IPS-15b (cell line): Measurements from ENCODE around the gene THAP5.

Experiments
- H3K27me3 ChIP-seq: one replicate; pipeline ENCODE4 v1.6.1; 2013; ENCODE audit warnings: low read length; ENCODE audit not compliant: control insufficient read depth, insufficient read depth
- H3K36me3 ChIP-seq: one replicate; pipeline ENCODE4 v1.6.1; 2013; ENCODE audit warnings: low read length; ENCODE audit not compliant: control insufficient read depth, insufficient read depth
- H3K4me1 ChIP-seq: one replicate; pipeline ENCODE4 v1.6.1; 2013; ENCODE audit warnings: mild to moderate bottlenecking, low read length; ENCODE audit not compliant: control insufficient read depth, insufficient read depth
- H3K4me3 ChIP-seq: one replicate; pipeline ENCODE4 v1.5.1; 2013; ENCODE audit warnings: low read depth, low read length
- H3K9ac ChIP-seq: one replicate; pipeline ENCODE4 v1.6.1; 2013; ENCODE audit warnings: low read depth, mild to moderate bottlenecking, low read length
- H3K9me3 ChIP-seq: one replicate; pipeline ENCODE4 v1.6.1; 2013; ENCODE audit warnings: mild to moderate bottlenecking, low read length; ENCODE audit not compliant: control insufficient read depth, insufficient read depth

THAP5 gene, protein sequence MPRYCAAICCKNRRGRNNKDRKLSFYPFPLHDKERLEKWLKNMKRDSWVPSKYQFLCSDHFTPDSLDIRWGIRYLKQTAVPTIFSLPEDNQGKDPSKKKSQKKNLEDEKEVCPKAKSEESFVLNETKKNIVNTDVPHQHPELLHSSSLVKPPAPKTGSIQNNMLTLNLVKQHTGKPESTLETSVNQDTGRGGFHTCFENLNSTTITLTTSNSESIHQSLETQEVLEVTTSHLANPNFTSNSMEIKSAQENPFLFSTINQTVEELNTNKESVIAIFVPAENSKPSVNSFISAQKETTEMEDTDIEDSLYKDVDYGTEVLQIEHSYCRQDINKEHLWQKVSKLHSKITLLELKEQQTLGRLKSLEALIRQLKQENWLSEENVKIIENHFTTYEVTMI

GRCh38 chr7:108569381-108570145, at the start of gene THAP5, which contains the start of gene DNAJB9:
THAP5 (minus strand) TSS chr7:108569706; CDS start chr7:108569569, 137 bp downstream.
DNAJB9 (plus strand) TSS chr7:108569874; CDS start chr7:108571727, 1,853 bp downstream.
- Histone ChIP-seq H3K36me3 (no peaks in the 10 kb centered on the region), H3K9me3 (no peaks in the 10 kb centered on the region), H3K9ac (peak within 1 kb of the TSS; percentile 90), H3K27me3 (no peaks in the 10 kb centered on the region), H3K4me3 (peak within 1 kb of the TSS; percentile 86), H3K4me1 (peaks cover 4% of the 10 kb centered on the region)

DNA sequence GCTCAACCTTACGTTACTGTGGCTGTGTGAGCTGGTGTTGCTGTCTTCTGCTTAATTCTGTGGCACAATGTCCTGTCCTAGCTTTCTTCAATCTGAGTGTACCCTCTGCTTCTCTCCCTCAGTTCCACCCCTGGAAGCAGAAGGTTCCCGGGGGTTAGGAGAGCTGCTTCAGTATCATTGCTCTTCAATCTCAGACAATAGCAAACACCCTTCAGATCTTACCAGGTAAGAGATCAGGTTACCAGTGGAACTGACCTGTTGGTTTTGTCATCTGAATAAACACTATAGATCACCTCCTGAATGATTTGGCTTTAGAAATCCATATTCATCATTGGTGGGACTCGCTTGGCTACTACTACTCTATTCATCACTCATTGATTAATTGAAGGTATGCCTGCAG, 48.5 kb upstream of the THAP5 start:
- Histone ChIP-seq H3K4me1 (peaks cover 7% of the 10 kb centered on the region), H3K4me3 (no peak overlapping the region), H3K9ac (no peak overlapping the region), H3K27me3 (no peaks in the 10 kb centered on the region), H3K36me3 (no peaks in the 10 kb centered on the region), H3K9me3 (no peaks in the 10 kb centered on the region)

- H3K9me3 ChIP-seq = no peaks in the 10 kb centered on the region
- no peaks in the 10 kb centered on the region for H3K36me3 ChIP-seq
- H3K9ac ChIP-seq = no peak overlapping the region
- H3K4me1 ChIP-seq = peaks cover 7% of the 10 kb centered on the region
- peak overlapping the region; percentile 24 for H3K4me3 ChIP-seq
- no peaks in the 10 kb centered on the region for H3K27me3 ChIP-seq
These were observed 45.4 kb upstream of the THAP5 start for GRCh38 chr7:108614896-108615295.

DNA sequence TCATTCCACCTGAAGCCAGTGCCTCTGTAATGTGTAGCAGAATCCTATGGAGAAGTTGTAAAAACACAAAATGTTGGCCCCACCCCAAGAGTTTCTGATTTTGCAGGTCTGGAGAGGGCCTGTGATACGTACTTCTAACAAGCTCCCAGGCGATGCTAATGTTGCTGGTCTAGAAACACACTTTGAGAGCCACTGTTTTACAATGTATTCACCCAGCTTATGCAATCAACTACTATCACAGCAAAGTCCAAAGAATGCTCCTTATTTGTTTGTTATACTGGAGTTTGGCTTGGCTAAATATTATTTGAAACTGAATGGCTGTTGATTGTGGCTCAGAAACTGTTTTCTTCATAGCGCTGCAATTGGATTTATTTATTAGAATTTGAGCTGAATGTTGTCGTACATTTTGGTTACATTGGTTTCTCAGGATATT, 44.5 kb upstream of the THAP5 start:
- peaks cover 7% of the 10 kb centered on the region for H3K4me1 ChIP-seq
- H3K9me3 ChIP-seq = no peaks in the 10 kb centered on the region
- no peaks in the 10 kb centered on the region for H3K36me3 ChIP-seq
- no peak overlapping the region for H3K4me3 ChIP-seq
- H3K9ac ChIP-seq = no peak overlapping the region
- H3K27me3 ChIP-seq = no peaks in the 10 kb centered on the region

- H3K9me3 ChIP-seq = no peaks in the 10 kb centered on the region
- H3K4me1 ChIP-seq = peaks cover 7% of the 10 kb centered on the region
- no peak overlapping the region for H3K4me3 ChIP-seq
- no peak overlapping the region for H3K9ac ChIP-seq
- no peaks in the 10 kb centered on the region for H3K36me3 ChIP-seq
- H3K27me3 ChIP-seq = no peaks in the 10 kb centered on the region
These were observed 43.8 kb upstream of the THAP5 start for GRCh38 chr7:108613147-108613948.

DNA sequence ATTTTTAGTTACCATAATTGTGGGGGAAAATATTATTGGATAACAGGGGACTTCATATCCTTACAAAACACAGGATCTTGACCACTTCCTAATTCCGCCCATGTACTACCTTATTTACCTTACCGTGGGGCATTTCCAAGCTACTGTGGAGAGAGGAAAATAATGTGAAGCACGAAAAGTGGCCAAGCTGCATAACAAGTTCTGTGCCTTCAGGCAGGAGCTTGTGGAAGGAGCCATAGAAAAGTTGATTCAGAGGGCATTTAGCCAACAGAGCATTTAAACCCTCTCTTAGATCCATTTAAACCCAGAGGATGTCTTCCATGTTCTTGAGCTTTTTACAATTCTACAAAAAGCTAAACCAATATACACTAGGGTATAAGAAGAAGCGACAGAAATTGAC, 41.8 kb upstream of the THAP5 start:
- Histone ChIP-seq H3K9ac (no peak overlapping the region), H3K4me1 (peaks cover 3% of the 10 kb centered on the region), H3K4me3 (no peak overlapping the region), H3K27me3 (no peaks in the 10 kb centered on the region), H3K36me3 (no peaks in the 10 kb centered on the region), H3K9me3 (no peaks in the 10 kb centered on the region)

DNA sequence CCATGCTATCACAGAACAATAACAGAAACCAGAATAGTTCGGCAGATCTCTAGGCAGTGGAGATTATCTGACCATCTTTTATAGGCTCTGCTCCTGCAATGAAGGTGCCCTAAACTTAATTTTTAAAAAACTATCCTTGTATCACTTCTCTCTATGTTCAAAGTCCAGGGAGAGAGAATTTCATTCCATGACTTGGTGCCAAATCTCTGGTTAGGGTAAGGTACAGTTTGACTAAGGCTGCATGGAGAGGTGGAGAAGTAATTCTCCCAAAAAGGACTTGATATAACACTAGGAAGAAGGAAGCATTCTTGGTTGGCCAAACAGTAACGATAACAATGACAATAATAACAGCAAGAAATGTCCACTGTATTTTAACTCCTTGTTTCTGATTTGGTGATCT, 40.1 kb upstream of the THAP5 start:
- Histone ChIP-seq H3K9me3 (no peaks in the 10 kb centered on the region), H3K36me3 (no peaks in the 10 kb centered on the region), H3K4me1 (peaks cover under 1% of the 10 kb centered on the region), H3K4me3 (no peak overlapping the region), H3K9ac (no peak overlapping the region), H3K27me3 (no peaks in the 10 kb centered on the region)

DNA sequence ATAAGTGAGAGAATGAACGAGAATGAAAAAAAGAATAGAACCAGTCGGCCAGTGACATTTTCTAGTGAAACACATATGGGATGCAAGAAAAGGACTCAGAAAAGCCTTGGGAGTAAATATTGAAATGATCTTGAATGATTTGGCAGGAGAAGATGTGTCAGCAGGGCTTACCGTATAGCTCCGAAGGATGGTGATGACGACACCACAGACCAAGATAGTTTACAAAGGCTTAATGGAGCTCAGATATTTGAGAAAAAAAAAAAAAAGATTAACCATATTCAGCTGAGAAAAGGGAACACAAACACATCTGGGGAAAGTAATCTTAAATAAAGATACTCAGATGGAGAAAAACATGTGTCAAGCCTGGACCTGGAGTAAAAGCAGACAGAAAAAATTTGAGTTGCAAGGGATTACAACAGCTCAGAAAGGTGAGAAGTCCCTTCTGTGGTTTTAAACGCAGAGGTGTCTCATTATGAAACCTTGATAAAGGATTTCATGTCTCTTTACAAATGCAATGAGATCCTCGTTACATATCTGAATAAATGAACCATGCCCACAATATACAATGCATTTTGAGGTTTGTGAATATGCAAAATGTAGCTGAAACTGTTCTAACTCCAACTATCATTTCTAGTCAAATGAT, 36.2 kb upstream of the THAP5 start:
- Histone ChIP-seq H3K9me3 (no peaks in the 10 kb centered on the region), H3K27me3 (no peaks in the 10 kb centered on the region), H3K4me3 (no peak overlapping the region), H3K9ac (no peak overlapping the region), H3K36me3 (no peaks in the 10 kb centered on the region), H3K4me1 (no peaks in the 10 kb centered on the region)

DNA sequence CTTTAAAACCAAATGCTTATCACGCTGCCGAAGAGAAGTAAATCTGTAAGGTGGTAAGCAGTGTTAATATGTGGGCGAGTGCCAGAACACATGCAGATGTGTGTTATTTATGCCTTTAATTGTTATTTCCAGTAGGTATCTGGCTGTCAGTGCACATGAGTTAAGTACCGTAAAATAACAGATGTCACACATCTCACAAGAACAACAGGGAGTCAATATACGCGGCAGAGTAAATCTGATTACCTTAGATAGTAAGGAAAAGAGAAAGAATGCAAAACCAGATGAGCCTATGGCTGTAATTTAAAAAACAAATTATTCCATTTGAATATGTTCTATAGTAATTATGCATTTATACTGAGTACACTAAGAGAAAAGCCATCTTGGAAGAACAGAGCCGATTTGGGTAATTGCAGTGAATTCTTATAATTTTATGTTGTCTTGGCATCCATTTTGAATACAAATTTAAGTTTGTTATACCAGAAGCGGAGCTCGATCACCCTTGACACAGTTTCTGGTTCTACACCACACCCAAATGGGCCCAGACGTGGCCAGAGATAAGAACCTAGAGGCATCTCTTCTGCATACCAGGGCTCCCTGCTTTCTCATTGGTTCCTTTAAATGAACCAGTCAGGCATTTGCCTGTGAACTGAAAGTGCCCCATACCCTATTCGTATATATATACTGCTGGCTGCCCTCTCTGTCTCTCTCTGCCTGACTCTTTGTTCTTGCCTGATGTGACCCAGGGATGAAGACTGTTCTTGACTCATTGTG, 35.0 kb upstream of the THAP5 start:
- Histone ChIP-seq H3K9ac (no peak overlapping the region), H3K4me3 (no peak overlapping the region), H3K27me3 (no peaks in the 10 kb centered on the region)

DNA sequence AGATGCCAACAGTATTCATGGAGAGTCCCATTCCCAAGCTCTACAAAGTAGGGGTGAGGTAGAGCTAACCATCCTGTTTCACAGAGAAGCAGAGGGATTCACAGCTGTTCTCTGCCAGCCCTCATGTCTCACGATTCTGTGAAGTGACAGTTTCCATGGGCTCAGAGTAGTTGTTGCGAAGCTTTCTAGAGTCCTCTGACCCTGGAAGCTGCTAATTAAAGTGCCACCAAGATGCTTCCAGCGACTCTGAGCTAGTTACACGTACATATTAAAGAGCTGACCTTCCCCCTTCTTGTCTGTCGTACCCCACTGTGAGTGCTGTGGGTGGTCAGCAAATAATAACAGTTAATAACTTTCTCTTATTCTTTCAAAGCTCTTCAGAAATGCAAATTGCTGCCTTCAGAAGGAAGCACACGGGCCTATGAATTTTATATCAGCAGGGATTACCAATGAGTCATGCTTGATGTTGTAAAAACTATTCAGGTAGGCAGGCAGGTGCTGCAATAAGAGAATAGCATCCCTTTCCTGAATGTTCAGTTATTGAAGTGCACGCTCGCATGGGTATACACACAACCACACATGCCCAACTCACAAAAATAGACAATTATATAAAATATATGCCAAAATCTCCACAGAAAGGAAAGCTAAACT, 34.3 kb upstream of the THAP5 start:
- Histone ChIP-seq H3K9ac (no peak overlapping the region), H3K4me3 (no peak overlapping the region), H3K9me3 (no peaks in the 10 kb centered on the region)

More for the DNA sequence above, 35.0 kb upstream of the THAP5 start:
- H3K9me3 ChIP-seq = no peaks in the 10 kb centered on the region
- H3K4me1 ChIP-seq = no peaks in the 10 kb centered on the region
- no peaks in the 10 kb centered on the region for H3K36me3 ChIP-seq

More for the DNA sequence above, 34.3 kb upstream of the THAP5 start:
- H3K4me1 ChIP-seq = peaks cover 2% of the 10 kb centered on the region
- H3K36me3 ChIP-seq = no peaks in the 10 kb centered on the region
- H3K27me3 ChIP-seq = no peaks in the 10 kb centered on the region
